ENCODE measurements around the gene GPR65.

- TF ChIP-seq CTCF (IDR thresholded peaks at IDR 0.05) (no peak), POLR2A (IDR thresholded peaks at IDR 0.05) (no peak)
Observed at GRCh38 chr14:88012495-88012894, 7.6 kb downstream of the GPR65 start.
